Posterior vena cava (tissue), 2 donors: ENCODE results near the gene ARL10. TPM values are rescaled to one million over a fixed set of nuclear protein-coding genes. Genes with fewer than 3 reads are reported as not detected.
A peak's percentile ranks its signal among the peaks of the same experiment; 100 is the strongest.

ENCODE experiments used
- DNase-seq: peaks from one replicate; pipeline ENCODE4 v3.0.0-alpha.2; 2020; ENCODE audit warnings: low spot score
- intact Hi-C, 2 donors: fragments of 100-400 bp; cut with DNase I; formaldehyde crosslinking; loops; one replicate each; pipeline versions ENCODE4 v1.14.1 to v1.14.2; 2022 to 2023
- total RNA-seq, 2 donors: library from RNA; stranded (reverse); fragmentation: NEBNext Ultra II Directional; extraction: Animal tissue kit (Norgen Biotek cat#: 25700); gene quantifications; one replicate each; pipeline ENCODE4 v1.2.1, GENCODE V29; 2021
- donor health status: DM: yes; HTN: yes; CAD: no.
- donor health status: DM: yes; HTN: yes; CAD: no.

Gene ARL10
- total RNA-seq, 2 donors from 2014 or later, result 12.4 to 15.2 TPM

DNA sequence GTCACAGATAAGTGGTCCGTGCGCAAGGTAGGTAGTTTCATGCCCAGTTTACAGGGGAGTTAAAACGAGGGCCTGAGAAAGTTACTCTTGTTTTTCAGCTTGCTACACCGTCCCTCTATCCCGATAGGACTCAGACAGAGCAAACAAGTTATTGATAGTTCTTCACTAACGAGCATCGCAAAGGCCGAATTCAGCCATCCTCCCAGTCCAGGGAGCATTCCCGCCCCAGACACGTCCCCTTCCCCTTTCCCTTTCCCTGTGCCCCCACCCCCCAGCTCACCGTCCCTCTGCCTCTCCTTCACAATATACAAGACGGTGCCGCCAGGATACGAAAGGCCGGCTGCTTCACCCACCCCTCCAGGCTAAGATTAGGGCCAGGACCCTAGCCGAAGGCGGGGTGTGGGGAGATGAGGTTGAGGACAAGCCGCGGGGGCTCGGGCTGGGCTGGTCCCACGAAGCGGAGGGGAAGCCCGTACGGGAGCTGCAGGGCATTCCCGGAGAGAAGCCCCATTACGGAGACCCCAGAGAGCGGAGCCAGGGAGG, 4.3 kb upstream of the ARL10 start:
- intact Hi-C loops, result no loop called here
- no peak for DNase-seq

DNA sequence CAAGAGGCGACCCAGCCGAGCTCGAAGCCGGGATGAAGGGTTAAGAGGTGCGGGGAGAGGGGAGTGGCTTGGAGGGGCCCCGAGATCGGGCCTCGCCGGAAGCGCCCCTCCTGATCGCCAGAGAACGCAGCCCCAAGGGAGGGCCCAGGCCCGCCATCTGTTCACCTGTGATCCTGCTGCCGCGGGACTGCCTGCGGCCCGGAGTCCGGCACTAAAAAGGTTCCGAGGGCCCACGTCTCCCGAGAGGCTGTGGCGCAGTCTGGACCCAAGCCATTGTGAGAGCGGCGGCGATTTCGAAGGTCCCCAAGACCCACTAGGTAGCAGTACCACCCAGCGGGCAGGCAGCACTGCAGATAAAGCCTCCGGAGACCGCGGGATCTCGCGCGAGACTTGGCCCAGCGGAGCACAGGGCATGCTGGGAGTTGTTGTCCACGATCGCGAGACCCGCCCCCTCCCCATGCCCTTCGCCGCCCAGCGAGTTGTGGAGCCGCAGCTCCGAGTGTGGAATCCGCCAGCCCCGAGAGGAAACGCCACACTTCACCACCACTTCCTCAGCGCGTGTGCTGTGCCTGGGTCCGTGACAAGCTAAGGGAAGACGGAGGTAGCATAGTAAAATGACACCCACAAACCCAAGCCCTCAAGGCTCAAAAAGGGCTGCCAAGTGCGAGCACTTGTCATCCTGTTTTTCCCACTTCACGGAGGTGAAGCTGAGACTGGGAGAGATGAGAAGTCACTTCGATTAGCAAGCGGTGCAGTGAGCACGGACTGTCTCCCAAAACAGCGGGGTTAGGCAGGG, 3.7 kb upstream of the ARL10 start, which contains the start of gene KIAA1191:
TSS of gene KIAA1191 (minus strand) at position 328 of the 796 bp plus-strand sequence. CDS start 2,256 bp downstream, outside the sequence.
- DNase-seq, result peak; percentile 98

DNA sequence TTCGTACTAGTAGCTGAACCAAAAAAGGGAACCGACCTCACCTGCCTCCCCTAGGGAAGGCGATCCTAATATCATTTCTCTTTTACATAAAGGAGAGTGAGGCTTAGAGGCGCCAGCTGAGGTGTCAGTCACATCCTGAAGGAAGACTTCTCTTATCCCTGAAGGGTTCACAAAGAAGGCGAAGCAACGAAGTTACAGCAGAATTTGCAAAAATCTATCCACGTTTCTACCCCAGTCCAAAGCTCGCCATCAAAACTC, 3.1 kb upstream of the ARL10 start:
- DNase-seq, result no peak
- intact Hi-C loops, result no loop called here

More for the DNA sequence above, 3.7 kb upstream of the ARL10 start, which contains the start of gene KIAA1191:
- intact Hi-C loops, result no loop called here

DNA sequence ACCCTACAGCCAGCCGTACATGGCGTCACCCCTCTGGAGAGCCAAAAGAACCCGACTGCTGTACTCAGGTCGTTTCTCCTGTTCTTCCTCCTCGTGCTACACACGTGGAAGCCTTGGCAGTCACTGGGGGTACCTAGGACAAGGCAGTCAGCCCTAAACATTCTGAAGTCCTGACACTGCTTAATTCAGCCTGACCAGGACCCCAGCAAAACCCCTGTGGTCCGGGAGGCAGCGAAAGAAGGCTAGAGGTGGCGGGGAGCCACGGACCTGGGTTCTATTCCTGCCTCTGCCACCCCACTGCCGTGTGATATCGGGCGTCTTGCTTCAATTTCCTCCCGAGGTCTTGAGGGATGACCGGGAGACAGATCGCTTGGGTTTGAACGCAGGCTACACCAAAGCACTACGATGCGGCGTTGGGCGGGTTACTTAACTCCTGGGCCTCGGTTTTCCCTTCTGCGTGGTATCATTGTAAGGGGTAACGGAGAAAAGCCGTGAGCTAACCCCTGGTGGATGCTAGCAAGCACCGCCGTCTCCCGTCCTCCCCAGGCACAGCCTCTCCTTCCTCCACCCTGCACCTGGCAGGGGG, 429 bp upstream of the ARL10 start:
- no peak for DNase-seq
- intact Hi-C loops, result no loop called here

DNA sequence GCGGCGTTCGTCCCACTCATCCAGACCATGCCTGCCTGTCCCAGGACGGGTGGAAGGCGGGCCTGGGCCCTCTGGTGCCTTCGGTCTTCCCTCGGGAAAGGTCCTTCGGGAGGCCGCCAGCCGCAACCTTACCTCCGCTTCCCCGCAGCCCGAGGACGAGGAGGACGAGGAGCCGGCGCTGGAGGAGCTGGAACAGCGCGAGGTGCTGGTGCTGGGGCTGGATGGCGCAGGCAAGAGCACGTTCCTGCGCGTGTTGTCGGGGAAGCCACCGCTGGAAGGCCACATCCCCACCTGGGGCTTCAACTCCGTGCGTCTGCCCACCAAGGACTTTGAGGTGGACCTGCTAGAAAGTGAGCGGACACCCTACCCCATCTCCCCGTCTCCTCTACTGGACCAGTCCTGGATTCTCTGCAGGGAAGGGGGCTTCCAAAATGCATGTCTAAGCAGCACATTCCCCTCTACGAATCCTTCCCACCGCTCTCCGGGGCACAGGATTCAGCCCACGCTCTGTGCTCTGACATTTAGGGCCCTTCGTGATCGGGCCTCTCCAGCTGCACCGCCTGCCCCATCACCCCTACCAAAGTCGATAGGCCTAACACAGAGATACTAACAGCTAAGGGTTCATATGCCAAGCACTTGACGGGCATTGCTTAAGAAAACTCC, 1.1 kb downstream of the ARL10 start:
- DNase-seq, result no peak
- intact Hi-C loops, result no loop called here

DNA sequence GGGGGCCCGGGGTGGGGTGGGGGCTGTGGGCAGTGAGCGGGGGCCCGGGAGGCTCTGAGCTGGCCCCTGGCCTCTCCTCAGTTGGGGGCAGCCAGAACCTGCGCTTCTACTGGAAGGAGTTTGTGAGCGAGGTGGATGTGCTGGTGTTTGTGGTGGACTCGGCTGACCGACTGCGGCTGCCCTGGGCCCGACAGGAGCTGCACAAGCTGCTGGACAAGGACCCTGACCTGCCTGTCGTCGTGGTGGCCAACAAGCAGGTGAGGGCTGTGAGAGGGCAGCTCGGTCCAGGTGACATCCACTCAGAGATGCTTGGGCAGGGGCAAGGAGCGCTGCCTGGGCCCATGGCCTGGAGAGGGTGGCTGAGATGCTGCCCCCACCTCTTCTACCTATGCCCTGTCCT, 3.4 kb downstream of the ARL10 start:
- DNase-seq, result no peak
- intact Hi-C loops, result loop anchor here in 1 of 2 donors (1.0 kb wide), 1 partner anchor 39 kb away; no protein-coding TSS in a partner anchor

DNA sequence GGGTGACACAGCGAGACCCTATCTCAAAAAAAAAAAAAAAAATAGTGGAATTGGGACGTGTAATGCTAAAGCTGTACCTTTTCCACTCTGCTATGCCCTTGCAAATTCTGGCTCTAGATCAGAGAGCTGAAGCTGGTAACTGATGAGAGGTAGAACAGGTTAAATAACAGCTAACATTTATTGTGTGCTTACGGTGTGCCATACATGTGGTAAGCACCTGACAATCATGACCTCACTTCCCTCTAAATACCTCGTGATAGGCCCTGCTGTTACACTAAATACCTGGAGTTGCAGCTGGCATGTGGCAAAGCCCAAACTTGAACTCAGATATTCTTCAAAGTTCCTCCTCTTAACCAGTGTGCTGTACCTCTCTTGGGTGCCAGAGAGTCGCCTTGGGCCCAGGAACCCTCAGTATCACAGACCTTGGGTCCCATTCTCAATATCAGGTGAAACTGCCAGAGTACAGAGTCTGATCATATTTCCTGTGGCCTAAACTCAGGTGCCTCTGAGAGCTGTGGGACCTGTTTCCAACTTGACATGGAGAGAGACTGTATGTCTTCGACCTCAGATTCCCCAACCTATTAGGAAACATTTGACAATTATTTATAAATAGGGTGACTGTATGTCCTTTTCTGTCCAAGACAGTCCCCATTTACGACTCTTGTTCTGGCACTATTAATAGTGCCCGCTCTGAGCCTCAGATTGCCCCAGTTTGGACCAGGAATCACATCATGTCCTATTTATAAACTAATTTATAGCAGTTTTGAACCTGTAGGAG, 4.8 kb downstream of the ARL10 start:
- intact Hi-C loops, result no loop called here
- DNase-seq, result no peak

DNA sequence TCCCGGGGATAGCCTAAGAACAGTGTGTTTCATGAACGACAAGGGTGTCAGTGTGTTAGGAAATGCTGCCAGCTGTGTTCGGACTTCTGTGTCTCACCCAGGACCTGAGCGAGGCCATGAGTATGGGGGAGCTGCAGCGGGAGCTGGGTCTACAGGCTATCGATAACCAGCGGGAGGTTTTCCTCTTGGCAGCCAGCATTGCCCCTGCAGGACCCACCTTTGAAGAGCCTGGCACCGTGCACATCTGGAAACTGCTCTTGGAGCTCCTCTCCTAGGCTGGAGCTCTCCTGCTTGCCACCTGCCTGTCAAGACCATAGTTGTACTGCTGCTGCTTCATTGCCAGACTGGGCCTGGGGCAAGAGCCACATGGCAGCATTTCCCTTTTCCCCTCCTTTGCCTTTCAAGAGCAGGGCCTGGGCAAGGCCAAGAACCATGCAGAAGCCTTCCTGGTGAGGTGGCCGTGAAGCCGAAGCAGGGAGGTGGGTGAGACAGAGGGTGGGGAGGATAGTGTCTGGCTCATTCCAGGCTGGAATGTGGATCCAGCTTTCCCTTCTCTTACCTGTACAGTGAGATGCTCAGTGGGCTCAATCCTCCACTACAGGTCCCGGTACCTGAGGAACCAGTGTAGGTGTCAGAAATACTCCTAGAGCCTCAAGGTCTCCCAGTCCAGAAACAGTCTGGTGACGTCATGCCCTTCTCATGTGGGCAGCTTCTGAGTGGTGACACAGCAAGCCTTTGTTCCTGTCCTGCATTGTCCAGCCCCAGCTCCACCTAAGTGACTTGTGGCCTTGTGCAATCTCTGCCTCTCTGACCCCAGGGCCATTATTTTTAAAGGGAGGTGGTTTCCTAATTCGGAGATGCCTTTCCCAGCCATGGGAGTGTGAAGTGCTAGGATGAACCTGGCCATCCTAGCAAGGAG, 6.6 kb downstream of the ARL10 start:
- intact Hi-C loops, result no loop called here
- peak; percentile 60 for DNase-seq

DNA sequence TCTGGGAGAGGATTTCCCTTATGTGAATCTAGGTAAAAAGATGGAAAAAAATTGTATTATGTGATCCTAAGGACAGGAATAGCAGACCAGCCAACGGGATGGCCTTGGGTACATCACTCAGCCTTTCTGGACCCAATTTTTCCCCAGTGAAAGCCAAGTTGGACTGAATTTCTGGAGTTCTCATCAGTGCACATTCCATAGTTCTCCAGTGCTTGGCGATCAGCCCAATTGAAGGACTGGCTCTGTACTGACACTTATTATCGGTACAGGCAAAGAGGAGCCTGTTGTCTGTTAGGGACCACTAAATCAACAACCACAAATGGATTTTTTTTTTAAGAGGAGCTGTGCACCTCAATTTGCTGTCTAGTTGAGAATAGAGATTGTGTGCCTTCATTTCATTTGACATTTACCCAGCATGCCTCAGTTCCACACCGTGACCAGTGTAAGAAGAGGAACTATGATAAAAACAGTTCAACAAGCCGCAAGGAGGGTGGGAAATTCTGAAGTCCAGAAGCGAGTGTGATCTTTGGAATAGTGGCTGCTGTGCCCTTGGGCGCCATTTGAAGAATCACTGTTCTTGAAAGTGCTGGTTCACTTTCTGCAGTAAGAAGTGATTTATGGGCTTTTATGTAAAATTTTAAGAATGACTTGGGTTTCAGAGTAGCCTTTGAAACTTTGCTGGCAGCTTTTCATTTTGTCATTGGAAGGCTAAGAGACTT, 8.0 kb downstream of the ARL10 start:
- intact Hi-C loops, result no loop called here
- DNase-seq, result peak; percentile 69

DNA sequence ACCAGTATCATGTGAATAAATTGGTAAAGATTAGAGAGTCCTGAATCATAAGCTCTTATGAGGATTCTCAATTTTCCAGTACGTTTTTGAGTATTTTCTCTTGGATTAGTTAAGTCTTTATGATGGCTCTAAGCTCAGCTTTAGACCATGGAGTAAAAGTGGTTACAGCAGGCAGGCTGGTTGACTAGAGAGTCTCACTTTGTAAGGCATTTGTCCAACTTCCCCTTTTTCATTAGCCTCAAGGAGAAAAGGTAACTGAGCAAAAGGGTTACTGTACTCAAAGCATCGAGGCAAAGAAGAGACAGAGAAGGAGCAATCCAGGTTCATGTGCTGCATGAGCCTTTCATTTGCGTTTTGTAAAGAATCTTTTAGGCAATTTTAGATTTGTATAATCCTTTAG, 14.6 kb downstream of the ARL10 start:
- no peak for DNase-seq
- intact Hi-C loops, result no loop called here

DNA sequence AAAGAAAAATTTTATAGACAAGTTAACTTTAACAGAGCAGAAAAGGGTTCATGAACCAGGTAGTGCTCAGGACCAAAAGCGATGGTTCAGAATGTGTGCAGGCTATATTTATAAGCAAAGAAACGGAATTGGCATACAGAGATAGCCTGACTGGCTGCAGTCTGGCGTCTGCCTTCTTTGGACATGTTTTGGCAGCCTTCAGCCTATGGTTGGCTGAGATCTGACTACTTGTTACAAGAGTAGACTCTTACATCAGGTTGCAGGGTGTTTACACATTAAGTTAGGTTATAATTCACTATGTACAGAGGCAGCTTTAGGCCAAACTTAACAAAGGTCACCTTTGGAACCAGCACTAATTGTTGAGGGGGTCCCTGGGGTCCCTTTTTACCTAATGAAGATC, 16.1 kb downstream of the ARL10 start:
- DNase-seq, result peak; percentile 57

DNA sequence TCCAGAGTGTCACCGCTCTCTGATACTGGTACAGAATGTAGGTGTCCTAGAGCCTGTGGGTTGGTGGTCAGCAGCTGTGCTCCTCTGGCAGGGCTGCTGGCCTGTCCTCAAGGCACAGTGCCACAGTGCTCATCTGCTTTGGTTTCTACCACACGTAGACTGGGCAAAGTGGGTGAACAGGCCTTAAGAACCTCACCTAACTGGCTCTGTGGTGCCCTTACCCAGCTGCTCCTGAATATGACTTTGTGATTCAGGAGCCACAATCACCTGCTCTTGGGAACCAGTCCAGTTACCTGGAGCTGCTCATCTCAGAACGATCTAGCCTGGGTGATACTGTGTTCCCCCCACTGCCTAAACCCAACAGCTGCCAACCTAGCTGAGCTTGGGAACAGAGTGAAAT, 16.7 kb downstream of the ARL10 start:
- DNase-seq, result peak; percentile 31

More for the DNA sequence above, 16.1 kb downstream of the ARL10 start:
- intact Hi-C loops, result no loop called here

DNA sequence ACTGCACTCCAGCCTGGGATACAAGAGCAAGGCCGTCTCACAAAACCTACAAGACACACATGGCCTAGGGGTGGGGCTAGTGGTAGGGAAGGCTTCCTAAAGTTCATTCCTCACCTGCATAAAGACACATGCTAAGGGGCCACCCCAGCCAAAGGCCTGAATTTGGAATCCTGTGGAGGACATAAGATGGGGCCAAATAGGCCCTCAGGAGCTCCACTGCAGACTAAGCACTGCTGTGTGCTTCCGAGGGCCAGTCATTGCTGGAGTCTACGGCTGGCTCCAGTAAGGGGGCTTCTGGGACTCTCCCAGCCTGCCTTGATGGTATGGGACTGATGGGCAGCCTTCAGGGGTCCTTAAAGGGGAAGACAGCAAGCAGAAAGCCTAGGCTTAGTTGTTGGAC, 17.4 kb downstream of the ARL10 start:
- intact Hi-C loops, result no loop called here
- DNase-seq, result peak; percentile 70

More for the DNA sequence above, 16.7 kb downstream of the ARL10 start:
- intact Hi-C loops, result no loop called here

DNA sequence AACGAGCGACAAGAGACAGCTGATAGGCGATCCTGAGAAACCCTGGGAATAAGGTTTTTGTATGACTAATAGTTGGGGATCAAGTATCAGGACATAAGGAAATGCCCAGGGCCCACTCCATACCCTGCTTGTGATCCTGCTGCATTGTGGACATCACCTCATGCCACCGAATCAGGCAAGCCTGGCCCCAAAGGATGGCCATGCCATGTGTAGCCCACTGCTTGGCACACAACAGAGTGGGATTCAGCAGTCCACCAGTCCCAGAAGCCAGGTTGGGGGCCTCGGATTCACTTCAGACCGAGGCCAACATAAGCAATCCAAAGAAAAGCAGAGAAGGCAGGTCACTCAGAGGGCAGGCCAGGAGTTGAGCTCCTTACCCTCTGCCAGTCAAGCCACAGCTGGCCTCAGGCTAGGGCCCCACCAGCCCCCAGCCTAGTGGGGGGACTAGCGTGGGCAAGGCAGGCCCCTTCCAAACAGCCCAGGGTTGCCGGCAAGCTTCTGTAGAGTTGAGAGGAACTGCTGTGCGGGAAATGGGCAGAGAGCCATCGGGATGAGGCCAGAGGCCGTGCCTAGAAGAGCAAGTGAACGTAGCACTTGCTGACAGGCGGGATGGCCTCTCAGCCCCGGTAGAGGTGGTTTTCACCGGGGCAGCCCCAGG, 18.1 kb downstream of the ARL10 start:
- peak; percentile 70 for DNase-seq
- intact Hi-C loops, result no loop called here

DNA sequence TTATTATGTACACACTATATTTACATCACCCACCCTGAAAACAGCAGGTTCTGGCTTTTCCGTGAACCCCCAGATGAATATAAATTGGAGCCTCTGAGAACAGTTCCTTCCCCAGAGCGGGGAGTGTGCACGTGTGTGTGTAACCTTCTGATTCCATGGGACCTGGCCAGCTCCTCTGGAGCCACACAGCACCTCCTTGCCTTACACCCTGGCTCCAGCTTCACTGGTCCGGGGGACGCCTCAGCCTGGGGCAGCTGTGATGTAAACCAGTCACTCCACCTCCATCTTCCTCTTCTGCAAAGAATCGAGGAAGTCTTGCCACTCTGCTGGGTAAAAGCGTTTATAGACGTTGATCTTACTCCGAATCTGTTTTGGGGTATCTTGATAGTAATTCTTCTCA, 18.7 kb downstream of the ARL10 start:
- intact Hi-C loops, result no loop called here

DNA sequence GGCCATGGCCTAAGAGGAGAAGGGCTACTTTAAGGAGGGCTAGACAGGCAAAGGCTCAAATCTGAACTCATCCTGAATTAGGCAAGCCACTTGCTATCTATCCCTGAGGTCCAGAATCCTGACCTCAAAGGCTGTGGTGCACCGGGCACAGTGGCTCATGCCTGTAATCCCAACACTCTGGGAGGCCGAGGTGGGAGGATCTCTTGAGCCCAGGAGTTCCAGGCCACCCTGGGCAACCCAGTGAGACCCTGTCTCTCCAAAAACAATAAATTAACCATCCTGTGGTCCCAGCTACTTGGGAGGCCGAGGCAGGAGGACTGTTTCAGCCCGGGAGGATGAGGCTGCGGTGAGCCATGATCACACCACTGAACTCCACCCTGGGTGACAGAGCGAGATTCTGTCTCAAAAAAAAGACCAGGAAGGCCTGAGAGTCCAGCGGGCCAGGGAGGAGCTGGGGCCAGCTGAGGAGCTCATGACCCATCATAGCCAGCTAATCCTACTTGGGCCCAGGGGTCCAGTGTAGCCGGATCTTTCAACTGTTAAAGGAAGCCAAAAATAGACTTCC, 19.2 kb downstream of the ARL10 start:
- peak; percentile 62 for DNase-seq
- intact Hi-C loops, result no loop called here

More for the DNA sequence above, 18.7 kb downstream of the ARL10 start:
- DNase-seq, result peak; percentile 72

DNA sequence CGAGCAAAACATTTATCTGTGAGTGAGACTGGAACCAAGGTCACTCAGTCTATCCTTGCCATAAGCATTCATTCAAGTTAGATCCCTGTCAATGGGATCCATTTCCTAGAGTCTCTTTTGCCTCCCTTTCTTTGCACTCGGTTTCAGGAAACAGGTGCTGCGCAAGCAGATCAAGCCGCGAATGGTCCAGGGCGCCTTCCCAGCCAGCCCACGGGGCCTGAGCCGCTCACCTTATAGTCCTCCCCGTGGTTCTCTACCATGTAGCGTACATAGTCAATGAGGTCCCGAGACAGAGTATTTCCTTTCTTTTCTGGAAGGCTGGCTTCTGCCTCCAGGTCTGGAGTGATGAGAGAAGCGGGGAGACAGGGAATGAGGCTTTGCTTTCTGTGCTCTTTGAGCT, 19.7 kb downstream of the ARL10 start:
- intact Hi-C loops, result no loop called here
- peak; percentile 76 for DNase-seq
